Ishikawa (cell line): ENCODE results near the gene SCAP.

Experiments used
- CEBPB ChIP-seq: IDR thresholded peaks from 2 replicates; pipeline ENCODE4 v1.6.1; 2012
- CREB1 ChIP-seq: IDR thresholded peaks from 2 replicates; pipeline ENCODE4 v1.6.1; 2012; ENCODE audit warnings: low read depth
- EGR1 ChIP-seq: IDR thresholded peaks from 2 replicates; pipeline ENCODE4 v1.6.1; 2012
- EP300 ChIP-seq: IDR thresholded peaks from 2 replicates; pipeline ENCODE4 v1.6.1; 2012; ENCODE audit warnings: borderline replicate concordance
- FOXM1 ChIP-seq: IDR thresholded peaks from 2 replicates; pipeline ENCODE4 v1.6.1; 2012; ENCODE audit warnings: low read depth, borderline replicate concordance
- MAX ChIP-seq: IDR thresholded peaks from 2 replicates; pipeline ENCODE4 v1.6.1; 2012
- NFIC ChIP-seq: IDR thresholded peaks from 2 replicates; pipeline ENCODE4 v1.6.1; 2012
- RAD21 ChIP-seq: IDR thresholded peaks from 2 replicates; pipeline ENCODE4 v1.6.1; 2012; ENCODE audit warnings: low read depth
- REST ChIP-seq: IDR thresholded peaks from 2 replicates; pipeline ENCODE4 v1.6.1; 2012; ENCODE audit warnings: low read depth, mild to moderate bottlenecking
- TAF1 ChIP-seq: IDR thresholded peaks from 2 replicates; pipeline ENCODE4 v1.6.1; 2012; ENCODE audit warnings: low read depth, mild to moderate bottlenecking
- TCF12 ChIP-seq: IDR thresholded peaks from 2 replicates; pipeline ENCODE4 v1.6.1; 2012; ENCODE audit warnings: low read depth
- USF1 ChIP-seq: IDR thresholded peaks from 2 replicates; pipeline ENCODE4 v1.6.1; 2012
- YY1 ChIP-seq: IDR thresholded peaks from 2 replicates; pipeline ENCODE4 v1.6.1; 2012; ENCODE audit warnings: low read depth
- ZBTB7A ChIP-seq: IDR thresholded peaks from 2 replicates; pipeline ENCODE4 v1.6.1; 2012; ENCODE audit warnings: low read depth

- TF ChIP-seq NFIC: no peak
- TF ChIP-seq REST: no peak
- no peak for TF ChIP-seq YY1
- TF ChIP-seq MAX: no peak
- TF ChIP-seq EP300: no peak
- TF ChIP-seq CREB1: no peak
- TF ChIP-seq CEBPB: no peak
- no peak for TF ChIP-seq USF1
- no peak for TF ChIP-seq TCF12
- TF ChIP-seq FOXM1: no peak
- TF ChIP-seq RAD21: no peak
- TF ChIP-seq ZBTB7A: no peak
- TF ChIP-seq TAF1: no peak
- no peak for TF ChIP-seq EGR1
Measured at GRCh38 chr3:47491777-47492176, 16.0 kb upstream of the SCAP start.
